PFSK-1 (cell line): ENCODE measurements around the gene ANO5.

Source experiments
- POLR2AphosphoS5 ChIP-seq: IDR thresholded peaks from 2 replicates; pipeline ENCODE4 v1.6.1; 2012; ENCODE audit warnings: low read depth, mild to moderate bottlenecking, control low read depth, low read length, moderate library complexity
- REST ChIP-seq, 2 experiments: IDR thresholded peaks; 2 replicates each; pipeline versions ENCODE4 v1.6.1 to v1.8.0; 2011 to 2012; ENCODE audit warnings: low read depth in 2 of 2, low read length in 2 of 2, control low read depth in 1 of 2, inconsistent platforms in 1 of 2, mild to moderate bottlenecking in 1 of 2, moderate library complexity in 1 of 2; ENCODE audit not compliant: insufficient read depth in 1 of 2
- SIN3A ChIP-seq: IDR thresholded peaks from 2 replicates; pipeline ENCODE4 v1.6.1; 2012; ENCODE audit warnings: mild to moderate bottlenecking, low read length, moderate library complexity, borderline replicate concordance; ENCODE audit not compliant: insufficient read depth
- TAF1 ChIP-seq: IDR thresholded peaks from 2 replicates; pipeline ENCODE4 v1.6.1; 2012; ENCODE audit warnings: low read length, control low read depth, borderline replicate concordance; ENCODE audit not compliant: insufficient read depth

GRCh38 chr11:22165087-22165486, 27.8 kb upstream of the ANO5 start:
- no peak for TF ChIP-seq POLR2AphosphoS5
- no peak for TF ChIP-seq TAF1
- TF ChIP-seq SIN3A, result no peak
- TF ChIP-seq REST (IDR thresholded peaks at IDR 0.05; ENCODE audit: insufficient read depth in 1 of 2, low read depth in 2 of 2, low read length in 2 of 2), result no peak
